ENCODE data around the gene RO60.
"Not testable (repeated sequence)": the region's sequence is repeated elsewhere in the genome, so short reads cannot be mapped to it uniquely, and the experiment has no call there.

RO60 gene

DNA sequence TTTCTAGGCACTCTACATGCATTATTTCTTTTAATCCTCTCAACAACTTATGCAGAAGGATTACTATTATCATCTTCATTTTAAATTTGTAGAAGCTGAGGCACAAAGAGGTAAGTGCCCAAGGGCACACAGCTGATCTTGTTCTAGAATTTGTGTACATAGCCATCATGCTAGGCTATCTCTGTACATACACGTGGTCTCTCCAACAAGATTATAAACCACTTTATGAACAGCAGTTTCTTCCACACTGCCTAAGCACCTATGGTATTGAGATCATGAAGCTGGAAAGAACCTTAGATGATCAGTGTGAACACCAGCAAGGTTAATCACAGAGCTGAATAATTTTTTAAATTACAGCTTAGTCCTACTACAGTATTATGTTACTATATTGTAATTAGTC is 29.1 kb upstream of the RO60 start:
- peaks cover 2% of the 10 kb centered on the region; the same call in 1 of the 2 replicates for H3K36me3 ChIP-seq (ENCODE audit: insufficient read depth)
- peaks cover 6% of the 10 kb centered on the region for H3K4me1 ChIP-seq (ENCODE audit: low read depth, poor library complexity, severe bottlenecking)
- no peak overlapping the region for H3K27ac ChIP-seq
- peaks cover 28% of the 10 kb centered on the region; the same call in 1 of the 2 replicates for H3K79me2 ChIP-seq (ENCODE audit: insufficient read depth, low read depth)
- peaks cover 14% of the 10 kb centered on the region; the same call in 1 of the 2 replicates for H4K20me1 ChIP-seq (ENCODE audit: insufficient read depth)
- H3K9ac ChIP-seq: no peak overlapping the region
- H3K4me3 ChIP-seq (IDR thresholded peaks at IDR 0.05; ENCODE audit: insufficient read depth, low read depth, low read length): no peak overlapping the region
- no peak overlapping the region for H2AFZ ChIP-seq (ENCODE audit: low read depth)
- H3K27me3 ChIP-seq (ENCODE audit: insufficient read depth, low read depth): no peaks in the 10 kb centered on the region
- TF ChIP-seq, protein P1, sequence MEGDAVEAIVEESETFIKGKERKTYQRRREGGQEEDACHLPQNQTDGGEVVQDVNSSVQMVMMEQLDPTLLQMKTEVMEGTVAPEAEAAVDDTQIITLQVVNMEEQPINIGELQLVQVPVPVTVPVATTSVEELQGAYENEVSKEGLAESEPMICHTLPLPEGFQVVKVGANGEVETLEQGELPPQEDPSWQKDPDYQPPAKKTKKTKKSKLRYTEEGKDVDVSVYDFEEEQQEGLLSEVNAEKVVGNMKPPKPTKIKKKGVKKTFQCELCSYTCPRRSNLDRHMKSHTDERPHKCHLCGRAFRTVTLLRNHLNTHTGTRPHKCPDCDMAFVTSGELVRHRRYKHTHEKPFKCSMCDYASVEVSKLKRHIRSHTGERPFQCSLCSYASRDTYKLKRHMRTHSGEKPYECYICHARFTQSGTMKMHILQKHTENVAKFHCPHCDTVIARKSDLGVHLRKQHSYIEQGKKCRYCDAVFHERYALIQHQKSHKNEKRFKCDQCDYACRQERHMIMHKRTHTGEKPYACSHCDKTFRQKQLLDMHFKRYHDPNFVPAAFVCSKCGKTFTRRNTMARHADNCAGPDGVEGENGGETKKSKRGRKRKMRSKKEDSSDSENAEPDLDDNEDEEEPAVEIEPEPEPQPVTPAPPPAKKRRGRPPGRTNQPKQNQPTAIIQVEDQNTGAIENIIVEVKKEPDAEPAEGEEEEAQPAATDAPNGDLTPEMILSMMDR (conservative IDR thresholded peaks at IDR 0.05; ENCODE audit: low read depth, low read length): no peak
- no peak overlapping the region for H3K4me2 ChIP-seq

DNA sequence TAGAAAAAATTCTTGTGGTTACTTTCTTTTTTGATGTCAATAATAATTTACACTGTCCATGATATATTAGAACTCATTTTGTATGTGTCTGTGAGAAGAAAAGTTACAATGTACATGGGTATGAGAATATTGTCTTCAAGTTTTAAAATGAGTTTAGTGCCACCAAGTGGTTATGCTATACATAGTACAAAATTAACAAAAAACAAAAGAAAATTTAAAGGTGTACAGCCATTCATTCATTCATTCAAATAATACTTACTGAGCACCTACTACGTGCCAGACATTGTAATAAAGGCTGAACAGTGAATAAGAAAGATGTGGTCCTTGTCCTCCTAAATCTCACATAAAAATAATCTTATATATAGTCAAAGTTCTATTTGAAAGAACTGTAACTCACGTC is 28.0 kb upstream of the RO60 start:
- Histone ChIP-seq H4K20me1 (ENCODE audit: insufficient read depth) (peaks cover 14% of the 10 kb centered on the region; the same call in 1 of the 2 replicates), H3K9ac (no peak overlapping the region), H2AFZ (ENCODE audit: low read depth) (no peak overlapping the region), H3K4me1 (ENCODE audit: low read depth, poor library complexity, severe bottlenecking) (peaks cover 6% of the 10 kb centered on the region), H3K27me3 (ENCODE audit: insufficient read depth, low read depth) (no peaks in the 10 kb centered on the region), H3K4me2 (no peak overlapping the region), H3K36me3 (ENCODE audit: insufficient read depth) (peaks cover 2% of the 10 kb centered on the region; the same call in 1 of the 2 replicates), H3K4me3 (IDR thresholded peaks at IDR 0.05; ENCODE audit: insufficient read depth, low read depth, low read length) (no peak overlapping the region), H3K79me2 (ENCODE audit: insufficient read depth, low read depth) (peaks cover 40% of the 10 kb centered on the region), H3K27ac (no peak overlapping the region)
- TF ChIP-seq, protein P1 (conservative IDR thresholded peaks at IDR 0.05; ENCODE audit: low read depth, low read length): peak; percentile 68

DNA sequence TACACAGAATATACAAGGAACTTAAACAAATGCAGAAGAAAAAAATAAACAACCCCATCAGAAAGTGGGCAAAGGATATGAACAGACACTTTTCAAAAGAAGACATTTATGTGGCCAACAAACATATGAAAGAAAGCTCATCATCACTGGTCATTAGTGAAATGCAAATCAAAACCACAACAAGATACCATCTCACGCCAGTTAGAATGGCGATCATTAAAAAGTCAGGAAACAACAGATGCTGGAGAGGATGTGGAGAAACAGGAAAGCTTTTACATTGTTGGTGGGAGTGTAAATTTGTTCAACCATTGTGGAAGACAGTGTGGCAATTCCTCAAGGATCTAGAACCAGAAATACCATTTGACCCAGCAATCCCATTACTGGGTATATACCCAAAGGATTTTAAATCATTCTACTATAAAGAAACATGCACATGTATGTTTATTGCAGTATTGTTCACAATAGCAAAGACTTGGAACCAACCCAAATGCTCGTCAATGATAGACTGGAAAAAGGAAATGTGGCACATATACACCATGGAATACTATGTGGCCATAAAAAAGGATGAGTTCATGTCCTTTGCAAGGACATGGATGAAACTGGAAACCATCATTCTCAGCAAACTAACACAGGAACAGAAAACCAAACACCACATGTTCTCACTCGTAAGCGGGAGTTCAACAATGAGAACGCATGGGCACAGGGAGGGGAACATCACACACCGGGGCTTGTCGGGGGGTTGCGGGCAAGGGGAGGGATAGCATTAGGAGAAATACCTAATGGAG is 26.6 kb upstream of the RO60 start:
- Histone ChIP-seq H4K20me1 (ENCODE audit: insufficient read depth) (peaks cover 14% of the 10 kb centered on the region; the same call in 1 of the 2 replicates), H3K79me2 (ENCODE audit: insufficient read depth, low read depth) (peaks cover 54% of the 10 kb centered on the region)
- H3K27me3 ChIP-seq (ENCODE audit: insufficient read depth, low read depth); H3K36me3 ChIP-seq (ENCODE audit: insufficient read depth); H2AFZ ChIP-seq (ENCODE audit: low read depth); H3K4me1 ChIP-seq (ENCODE audit: low read depth, poor library complexity, severe bottlenecking); H3K4me2 ChIP-seq; H3K4me3 ChIP-seq (IDR thresholded peaks at IDR 0.05; ENCODE audit: insufficient read depth, low read depth, low read length); H3K27ac ChIP-seq; H3K9ac ChIP-seq: not testable (repeated sequence)

DNA sequence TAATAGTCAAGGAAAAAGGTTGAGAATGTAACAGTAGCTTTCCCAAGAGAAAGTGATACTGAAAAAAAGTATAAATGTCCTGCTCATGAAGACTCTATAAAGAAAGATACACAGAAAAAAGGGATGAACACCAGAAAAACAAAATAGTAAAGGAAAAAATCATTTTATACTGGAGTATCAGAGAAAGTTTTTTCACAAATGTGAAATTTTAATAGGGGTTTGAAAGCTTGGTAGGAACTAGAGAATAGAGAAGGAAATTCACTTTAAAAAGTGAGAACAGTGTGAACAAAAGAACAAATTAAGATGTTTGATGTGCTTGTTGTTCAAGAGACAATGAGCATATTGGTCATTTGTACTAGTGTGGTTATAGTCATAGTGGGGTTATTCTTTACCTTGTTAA is 25.8 kb upstream of the RO60 start:
- no peak overlapping the region for H3K9ac ChIP-seq
- no peak overlapping the region for H3K27ac ChIP-seq
- H3K27me3 ChIP-seq (ENCODE audit: insufficient read depth, low read depth): no peaks in the 10 kb centered on the region
- H3K4me2 ChIP-seq: no peak overlapping the region
- TF ChIP-seq, protein P1 (conservative IDR thresholded peaks at IDR 0.05; ENCODE audit: low read depth, low read length): no peak
- peaks cover 14% of the 10 kb centered on the region; the same call in 1 of the 2 replicates for H4K20me1 ChIP-seq (ENCODE audit: insufficient read depth)
- H3K4me1 ChIP-seq (ENCODE audit: low read depth, poor library complexity, severe bottlenecking): peaks cover 6% of the 10 kb centered on the region
- no peak overlapping the region for H2AFZ ChIP-seq (ENCODE audit: low read depth)
- H3K4me3 ChIP-seq (IDR thresholded peaks at IDR 0.05; ENCODE audit: insufficient read depth, low read depth, low read length): no peak overlapping the region
- H3K36me3 ChIP-seq (ENCODE audit: insufficient read depth): no peaks in the 10 kb centered on the region
- peaks cover 54% of the 10 kb centered on the region for H3K79me2 ChIP-seq (ENCODE audit: insufficient read depth, low read depth)
